Measurements from ENCODE around the gene PAIP2B. TPM values are rescaled to one million over a fixed set of nuclear protein-coding genes. Genes with fewer than 3 reads are reported as not detected.
"Not testable (repeated sequence)": the region's sequence is repeated elsewhere in the genome, so short reads cannot be mapped to it uniquely, and the experiment has no call there.

Gene PAIP2B
- total RNA-seq, 1 experiment from 2014 or later: 1.1 TPM

GRCh38 chr2:71235930-71236587, 9.2 kb upstream of the PAIP2B start:
- H3K4me3 ChIP-seq (ENCODE audit: low read depth, low read length, poor library complexity, severe bottlenecking): no peak overlapping the region
- no TSS peak for BruUV-seq (replicated peaks)
- H3K4me1 ChIP-seq (ENCODE audit: insufficient read depth, low read length, poor library complexity, severe bottlenecking): no peaks in the 10 kb centered on the region
- ChIA-PET CTCF (no interaction called here), POLR2A (ENCODE audit: low non-redundant PET) (no interaction called here)
- no peaks in the 10 kb centered on the region for H3K36me3 ChIP-seq (ENCODE audit: insufficient read depth, low read length, poor library complexity, severe bottlenecking)
- no peak for DNase-seq (ENCODE audit: low spot score)
- no peak overlapping the region for H3K27ac ChIP-seq (ENCODE audit: low read depth, low read length, poor library complexity, severe bottlenecking)
- TF ChIP-seq EZH2 (IDR thresholded peaks at IDR 0.05; ENCODE audit: borderline replicate concordance, low read depth, low read length, poor library complexity, severe bottlenecking) (no peak), CTCF (conservative IDR thresholded peaks at IDR 0.05; ENCODE audit: low read depth, low read length) (no peak)
- H3K9me3 ChIP-seq (ENCODE audit: low read depth, low read length, poor library complexity, severe bottlenecking): no peaks in the 10 kb centered on the region
- H3K27me3 ChIP-seq (replicated peaks; ENCODE audit: insufficient read depth, low read depth, low read length, poor library complexity): no peaks in the 10 kb centered on the region
- intact Hi-C loops (cut with micrococcal nuclease; ENCODE audit: unreplicated experiment): no loop called here

- H3K4me3 ChIP-seq (ENCODE audit: low read depth, low read length, poor library complexity, severe bottlenecking); DNase-seq (ENCODE audit: low spot score); H3K27ac ChIP-seq (ENCODE audit: low read depth, low read length, poor library complexity, severe bottlenecking); H3K36me3 ChIP-seq (ENCODE audit: insufficient read depth, low read length, poor library complexity, severe bottlenecking); CTCF ChIA-PET; H3K27me3 ChIP-seq (replicated peaks; ENCODE audit: insufficient read depth, low read depth, low read length, poor library complexity); BruUV-seq (replicated peaks); POLR2A ChIA-PET (ENCODE audit: low non-redundant PET); H3K4me1 ChIP-seq (ENCODE audit: insufficient read depth, low read length, poor library complexity, severe bottlenecking); H3K9me3 ChIP-seq (ENCODE audit: low read depth, low read length, poor library complexity, severe bottlenecking); intact Hi-C loops (cut with micrococcal nuclease; ENCODE audit: unreplicated experiment): not testable (repeated sequence)
Measured at GRCh38 chr2:71233072-71233471, 6.2 kb upstream of the PAIP2B start.

- POLR2A ChIA-PET (ENCODE audit: low non-redundant PET): no interaction called here
- H3K27me3 ChIP-seq (replicated peaks; ENCODE audit: insufficient read depth, low read depth, low read length, poor library complexity): peaks cover 4% of the 10 kb centered on the region
- peaks cover 13% of the 10 kb centered on the region for H3K4me1 ChIP-seq (ENCODE audit: insufficient read depth, low read length, poor library complexity, severe bottlenecking)
- H3K36me3 ChIP-seq (ENCODE audit: insufficient read depth, low read length, poor library complexity, severe bottlenecking): no peaks in the 10 kb centered on the region
- no peaks in the 10 kb centered on the region for H3K9me3 ChIP-seq (ENCODE audit: low read depth, low read length, poor library complexity, severe bottlenecking)
- H3K27ac ChIP-seq (ENCODE audit: low read depth, low read length, poor library complexity, severe bottlenecking): peak overlapping the region; percentile 71
- TF ChIP-seq CTCF (conservative IDR thresholded peaks at IDR 0.05; ENCODE audit: low read depth, low read length): peak; percentile 38
- TF ChIP-seq EZH2 (IDR thresholded peaks at IDR 0.05; ENCODE audit: borderline replicate concordance, low read depth, low read length, poor library complexity, severe bottlenecking): no peak
- no TSS peak for BruUV-seq (replicated peaks)
- intact Hi-C loops (cut with micrococcal nuclease; ENCODE audit: unreplicated experiment): no loop called here
- H3K4me3 ChIP-seq (ENCODE audit: low read depth, low read length, poor library complexity, severe bottlenecking): peak overlapping the region; percentile 58
- DNase-seq (ENCODE audit: low spot score): peak; percentile 6
- CTCF ChIA-PET: interaction anchor here (1.3 kb wide), 1 partner anchor 106 kb away, joined by 9 read pairs; the partner anchor contains the start of gene ZNF638
Measured at GRCh38 chr2:71226096-71226964, 573 bp downstream of the PAIP2B start.
